Raji (cell line): ENCODE results near the gene NUF2.
A peak's percentile ranks its signal among the peaks of the same experiment; 100 is the strongest.

Experiments used
- POLR2A ChIP-seq: IDR thresholded peaks from 2 replicates; pipeline ENCODE4 v1.6.1; 2011; ENCODE audit warnings: low read depth, low read length, control low read depth; ENCODE audit not compliant: insufficient read depth

The NUF2 gene

DNA sequence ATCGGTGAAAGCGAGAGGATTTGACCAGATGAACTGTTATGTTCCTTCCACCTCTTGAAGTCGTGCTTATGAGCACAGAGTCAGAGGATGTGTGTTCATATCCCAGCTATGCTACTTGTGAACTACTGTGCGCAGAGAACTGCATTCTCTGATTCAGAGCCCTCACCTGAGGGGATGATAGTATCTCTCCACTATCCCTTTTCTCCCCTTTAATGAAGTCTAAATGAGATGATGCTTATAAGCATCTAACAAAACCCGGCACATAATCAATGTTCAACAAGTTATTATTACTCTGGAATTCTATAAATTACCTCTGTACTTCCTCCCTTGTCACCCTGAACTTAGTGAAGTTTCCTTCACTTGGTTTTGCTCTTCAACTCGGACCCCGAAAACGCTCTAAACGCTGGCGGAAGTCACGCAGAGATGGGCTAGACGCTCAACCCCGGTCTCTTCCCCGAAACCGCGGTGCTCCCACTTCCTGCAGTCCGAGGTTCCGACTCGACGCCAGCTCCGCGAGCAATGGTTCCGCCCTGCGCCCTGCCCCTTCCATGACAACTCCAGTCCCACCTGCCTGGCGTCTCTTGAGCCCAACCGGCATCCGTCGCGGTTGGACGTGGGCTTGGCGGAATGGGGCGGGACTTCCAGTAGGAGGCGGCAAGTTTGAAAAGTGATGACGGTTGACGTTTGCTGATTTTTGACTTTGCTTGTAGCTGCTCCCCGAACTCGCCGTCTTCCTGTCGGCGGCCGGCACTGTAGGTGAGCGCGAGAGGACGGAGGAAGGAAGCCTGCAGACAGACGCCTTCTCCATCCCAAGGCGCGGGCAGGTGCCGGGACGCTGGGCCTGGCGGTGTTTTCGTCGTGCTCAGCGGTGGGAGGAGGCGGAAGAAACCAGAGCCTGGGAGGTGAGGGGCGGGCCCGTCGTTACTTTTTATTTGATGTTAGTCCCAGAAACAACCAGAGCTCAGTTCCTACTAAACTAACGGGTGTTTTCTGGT lies at the start of gene NUF2:
TSS of gene NUF2 (plus strand) at position 644 of the 995 bp plus-strand sequence. CDS start 4,098 bp downstream, outside the sequence.
- peak; percentile 78 for TF ChIP-seq POLR2A

DNA sequence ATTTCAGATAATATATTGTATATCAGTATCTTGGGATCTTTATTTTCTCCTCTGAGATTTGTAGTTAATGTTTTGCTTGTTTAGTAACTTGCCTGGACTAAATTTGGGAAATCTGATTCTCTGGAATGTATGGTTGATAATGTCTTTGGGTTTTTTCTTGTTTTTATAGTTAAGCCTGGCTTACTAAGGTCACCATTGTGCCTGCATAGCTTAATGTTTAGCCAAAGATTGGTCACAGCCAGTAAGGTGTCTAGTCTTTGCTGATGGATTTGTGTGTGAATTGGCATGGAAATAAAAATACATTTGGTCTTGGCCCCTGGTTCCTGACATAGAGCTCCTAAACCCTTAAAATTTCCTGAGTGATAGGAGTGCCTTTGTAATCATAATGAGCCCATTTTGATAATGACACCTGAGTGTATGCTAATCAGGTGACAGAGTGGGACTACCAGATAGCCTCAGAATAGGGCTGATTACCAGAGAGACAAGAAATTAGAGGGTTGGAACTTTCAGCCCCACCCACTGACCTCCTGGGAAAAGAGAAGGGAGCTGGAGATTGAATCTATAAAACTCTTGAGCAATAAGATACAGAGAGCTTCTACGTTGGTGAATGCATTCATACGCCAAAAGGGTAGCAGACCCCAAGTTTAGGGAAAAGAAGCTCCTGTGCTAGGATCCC lies 47.9 kb upstream of the NUF2 start:
- TF ChIP-seq POLR2A = no peak

DNA sequence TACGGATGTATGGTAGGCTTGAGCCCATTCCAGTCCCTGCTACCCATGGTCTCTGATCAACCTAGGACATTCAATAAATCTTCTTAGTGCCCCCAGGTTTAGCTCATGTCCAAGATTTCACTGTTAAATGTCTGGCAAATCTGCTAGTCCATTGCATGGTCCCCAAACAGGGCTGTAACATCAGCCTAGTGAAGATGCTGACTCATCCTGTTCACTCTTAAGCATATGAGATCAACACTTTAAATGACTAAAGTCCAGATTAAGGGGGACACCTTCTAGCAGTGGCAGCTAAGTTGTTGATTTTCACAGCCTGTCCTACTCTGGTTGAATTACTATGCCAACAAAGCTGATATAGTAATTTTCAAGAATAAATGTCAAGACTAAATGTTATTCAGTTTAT lies 46.5 kb upstream of the NUF2 start:
- TF ChIP-seq POLR2A = no peak

DNA sequence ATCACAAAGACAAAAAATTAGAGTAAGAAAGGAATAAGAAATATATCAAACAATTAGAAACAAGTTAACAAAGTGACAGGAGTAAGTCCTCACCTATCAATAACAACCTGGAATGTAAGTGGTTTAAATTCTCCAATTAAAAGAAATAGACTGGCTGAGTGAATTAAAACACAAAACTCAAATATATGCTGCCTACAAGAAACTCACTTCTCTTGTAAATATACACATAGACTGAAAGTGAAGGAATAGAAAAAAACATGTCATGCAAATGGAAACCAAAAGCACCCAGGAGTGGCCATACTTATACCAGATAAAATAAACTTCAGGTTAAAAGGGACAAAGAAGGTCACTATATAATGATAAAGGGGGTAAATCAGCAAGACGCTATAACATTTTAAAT lies 43.2 kb upstream of the NUF2 start:
- no peak for TF ChIP-seq POLR2A

DNA sequence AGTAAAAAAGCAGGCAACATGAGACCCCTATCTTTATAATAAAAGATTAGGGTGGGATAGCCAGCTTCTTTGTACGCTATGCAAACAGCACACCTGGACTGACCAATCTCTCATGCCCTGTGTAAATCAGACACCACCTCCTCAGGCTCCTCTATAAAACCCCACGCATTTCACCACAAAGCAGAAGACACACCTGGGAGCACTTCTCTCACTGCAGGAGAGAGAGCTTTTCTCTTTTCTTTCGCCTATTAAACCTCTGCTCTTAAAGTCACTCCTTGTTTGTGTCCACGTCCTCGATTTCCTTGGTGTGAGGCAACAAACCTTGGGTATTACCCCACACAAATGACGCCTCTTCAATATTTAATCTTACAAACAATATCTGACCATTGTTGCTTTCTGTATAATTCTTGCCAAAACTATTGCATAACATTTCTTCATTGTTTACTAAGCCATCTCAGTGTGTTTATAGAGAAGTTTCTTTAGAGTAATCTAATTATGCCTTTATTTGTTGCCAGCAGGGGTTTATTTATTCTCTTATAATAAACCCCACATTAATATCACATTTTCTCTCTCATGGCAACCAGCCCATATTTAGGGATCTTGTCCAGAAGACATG lies 31.6 kb upstream of the NUF2 start:
- no peak for TF ChIP-seq POLR2A

DNA sequence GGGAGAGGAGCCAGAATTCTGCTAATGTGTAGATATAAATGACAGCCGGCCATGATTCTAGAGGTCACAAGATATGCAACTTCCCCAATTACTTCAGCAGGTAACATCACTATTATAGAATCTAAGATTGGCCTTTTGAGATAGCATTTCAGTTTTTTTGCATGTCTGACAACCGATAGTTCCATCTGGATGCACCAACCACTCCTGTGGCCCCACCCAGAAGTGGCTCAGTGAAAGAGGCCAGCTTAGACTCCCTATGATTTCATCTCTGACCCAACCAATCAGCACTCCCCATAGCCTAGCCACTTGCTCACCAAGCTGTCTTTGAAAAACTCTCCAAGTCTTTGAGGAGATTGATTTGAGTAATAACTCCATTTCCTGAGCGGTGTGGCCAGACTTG lies 30.3 kb upstream of the NUF2 start:
- TF ChIP-seq POLR2A = no peak

DNA sequence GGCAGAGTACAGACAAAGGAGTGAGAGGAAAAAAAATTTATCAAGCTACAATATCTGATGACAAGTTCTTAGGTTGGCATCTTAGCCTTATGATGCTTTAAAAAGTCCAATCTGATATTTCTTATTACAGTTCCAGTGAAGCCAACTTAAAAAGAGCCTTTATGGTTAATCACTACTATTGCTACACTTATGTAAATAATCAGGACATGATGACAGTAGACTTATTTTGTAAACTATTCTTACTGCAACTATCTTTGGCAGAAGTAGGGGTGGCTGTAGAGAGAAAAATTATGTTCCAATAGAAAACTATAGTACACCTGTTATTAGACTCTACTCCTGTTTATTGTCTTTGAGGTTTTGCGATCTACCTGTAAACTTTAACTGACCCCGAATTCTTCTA lies 25.8 kb upstream of the NUF2 start:
- TF ChIP-seq POLR2A = no peak

DNA sequence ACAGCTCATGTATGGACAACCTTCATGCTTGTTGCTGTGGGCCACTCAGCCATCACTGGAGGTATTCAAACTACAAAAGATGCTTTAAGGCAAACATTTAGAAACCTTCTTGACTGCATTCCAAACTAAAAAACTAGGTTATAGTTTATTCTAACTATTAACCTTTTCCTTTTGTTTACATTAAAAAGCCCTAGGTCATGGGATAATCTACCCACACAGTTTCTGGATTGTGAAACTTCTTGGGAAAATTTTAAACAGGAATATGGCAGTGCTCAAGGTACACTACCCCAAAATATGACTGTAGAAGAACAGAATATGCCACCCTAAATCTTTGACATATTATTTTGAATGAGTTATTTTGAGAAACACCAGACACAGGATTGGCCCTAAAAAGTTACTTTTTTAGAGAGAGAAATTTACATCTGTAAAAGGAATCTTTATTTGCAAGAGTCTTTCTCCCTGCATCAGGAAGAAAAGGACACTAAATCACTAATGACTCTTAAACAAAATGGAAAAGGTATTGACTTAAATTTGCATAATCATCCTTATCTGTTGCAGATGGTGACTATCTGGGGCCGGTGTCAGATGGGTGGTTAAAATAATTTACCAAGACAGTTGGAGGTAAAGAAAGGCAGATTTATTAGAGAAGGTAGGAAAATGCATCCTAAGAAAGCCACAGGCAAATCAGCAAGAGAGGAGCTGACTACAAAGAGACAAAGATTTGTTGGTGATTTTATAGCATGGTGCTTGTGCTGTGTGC lies 25.1 kb upstream of the NUF2 start:
- no peak for TF ChIP-seq POLR2A

DNA sequence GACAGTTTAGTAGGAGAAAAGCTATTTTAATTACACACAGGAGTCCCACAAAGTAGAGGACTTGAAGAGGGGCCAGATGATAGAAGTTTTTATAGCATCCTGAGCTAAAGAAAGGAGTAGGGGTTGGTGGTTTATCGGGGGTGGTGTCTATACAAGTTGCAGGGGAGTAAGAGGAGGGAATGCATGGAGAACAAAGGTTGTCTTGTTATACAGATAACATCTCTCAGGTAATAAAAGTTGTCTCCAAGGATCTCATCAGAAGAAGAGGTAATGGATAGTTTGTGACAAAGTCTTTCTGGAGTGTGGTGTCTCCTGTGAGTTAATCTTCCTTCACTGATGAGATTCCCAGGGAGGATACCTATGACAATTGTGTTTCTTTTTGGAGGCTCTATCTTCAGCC lies 23.4 kb upstream of the NUF2 start:
- no peak for TF ChIP-seq POLR2A

DNA sequence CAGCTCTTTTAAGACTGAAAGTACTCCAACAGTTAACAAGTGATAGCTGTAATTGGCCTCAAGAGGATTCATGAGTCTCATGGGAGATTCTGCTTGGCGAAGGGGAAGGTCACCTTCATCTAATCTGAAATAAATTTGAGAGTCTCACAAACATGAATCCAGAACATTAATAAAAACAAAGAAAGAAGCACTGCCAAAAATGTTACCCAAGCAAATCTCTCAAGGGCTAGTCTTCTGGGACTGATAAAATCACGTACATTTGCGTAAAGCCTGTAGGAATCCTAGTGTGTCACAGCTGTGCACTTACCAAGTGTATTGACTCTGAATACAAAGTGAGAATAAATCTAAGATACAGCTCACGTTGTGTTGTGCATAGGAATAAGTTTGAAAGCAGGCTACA lies 21.2 kb upstream of the NUF2 start:
- TF ChIP-seq POLR2A = no peak

DNA sequence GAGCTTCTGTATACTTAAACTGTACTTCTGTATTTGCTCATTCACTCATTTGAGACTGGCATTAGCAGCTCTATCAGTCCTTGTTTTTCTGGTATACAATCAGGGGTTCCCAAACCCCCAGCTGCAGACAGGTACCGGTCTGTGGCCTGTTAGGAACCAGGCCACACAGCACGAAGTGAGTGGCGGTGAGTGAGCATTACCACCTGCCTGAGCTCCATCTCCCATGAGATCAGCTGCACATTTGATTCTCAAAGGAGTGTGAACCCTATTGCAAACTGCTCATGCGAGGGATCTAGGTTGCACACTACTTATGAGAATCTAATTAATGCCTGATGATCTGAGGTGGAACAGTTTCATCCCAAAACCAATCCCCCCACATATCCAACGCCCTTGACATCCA lies 18.2 kb upstream of the NUF2 start:
- TF ChIP-seq POLR2A = no peak

DNA sequence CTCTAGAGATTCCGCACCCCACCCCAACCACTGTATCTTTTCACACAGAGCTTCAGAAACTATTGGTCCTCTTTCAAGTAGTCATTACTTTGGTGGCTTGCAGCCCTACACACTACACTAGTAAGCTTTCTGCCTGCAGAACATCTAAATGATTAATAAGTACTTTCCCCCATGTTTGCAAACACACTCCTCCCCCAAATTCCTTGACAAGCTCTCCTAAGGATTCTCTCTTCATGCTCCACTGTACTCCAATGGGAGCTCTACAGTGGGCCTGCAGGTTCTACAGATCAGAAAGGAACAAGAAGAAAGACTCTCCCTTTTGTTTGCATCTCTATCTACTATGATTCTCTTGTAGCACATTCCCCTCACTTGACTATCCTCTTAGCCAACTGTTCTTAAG lies 16.3 kb upstream of the NUF2 start:
- TF ChIP-seq POLR2A = no peak

DNA sequence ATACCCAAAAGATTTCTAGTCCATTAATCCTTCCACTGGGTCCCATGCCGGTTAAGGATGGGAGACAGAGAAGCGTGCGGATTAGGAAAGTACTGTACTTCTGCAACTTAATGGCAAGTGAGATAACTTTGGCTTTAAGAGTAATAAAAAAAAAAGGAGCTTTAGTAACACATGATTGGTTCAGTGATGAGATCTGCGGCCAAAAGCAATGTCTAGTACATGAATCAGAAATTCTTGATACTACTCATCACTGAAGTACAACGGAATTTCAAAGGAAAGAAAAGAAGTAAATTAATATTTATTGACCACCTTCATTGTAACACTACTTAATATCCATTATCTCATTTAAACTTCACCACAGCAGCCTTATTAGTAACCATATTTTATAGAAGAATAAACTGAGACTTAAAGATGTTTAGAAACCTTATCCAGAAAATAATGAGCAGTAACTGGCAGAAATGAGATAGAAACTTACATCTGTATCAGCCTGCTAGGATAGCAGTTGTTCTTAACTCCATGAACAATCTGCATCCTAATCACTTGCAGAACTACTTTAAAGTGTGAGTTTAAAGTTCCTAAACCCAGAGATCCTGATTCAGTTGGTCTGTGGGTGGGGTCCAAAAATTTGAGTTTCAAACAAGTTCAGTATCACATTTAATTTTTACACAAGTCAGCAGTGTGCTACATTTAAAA lies 14.1 kb upstream of the NUF2 start:
- TF ChIP-seq POLR2A = no peak

DNA sequence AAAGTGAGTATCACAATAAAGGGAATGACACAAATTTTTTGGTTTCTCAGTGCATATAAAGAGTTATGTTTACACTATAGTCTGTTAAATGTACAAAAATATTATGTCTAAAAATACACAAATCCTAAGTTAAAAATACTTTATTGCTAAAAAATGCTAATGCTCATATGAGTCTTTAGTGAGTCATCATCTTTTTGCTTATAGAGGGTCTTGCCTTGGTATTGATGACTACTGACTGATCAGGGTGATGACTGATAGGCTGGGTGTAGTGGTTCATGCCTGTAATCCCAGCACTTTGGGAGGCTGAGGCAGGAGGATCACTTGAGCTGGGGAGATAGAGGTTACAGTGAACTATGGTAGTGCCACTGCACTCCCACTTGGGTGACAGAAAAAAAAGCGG lies 12.9 kb upstream of the NUF2 start:
- no peak for TF ChIP-seq POLR2A
